Trophoblast cell (in vitro differentiated cells and primary cell): Measurements from ENCODE around the gene CPTP.

Source experiments
- DNase-seq, 2 donors: peaks; one replicate each; pipeline ENCODE4 v3.0.0-alpha.2; 2016
- H2AFZ ChIP-seq: 2 replicates; pipeline ENCODE4 v1.6.1; 2013; ENCODE audit warnings: low read length, moderate library complexity, mild to moderate bottlenecking; ENCODE audit not compliant: insufficient read depth, poor library complexity
- H2AK5ac ChIP-seq: 2 replicates; pipeline ENCODE4 v1.6.1; 2013; ENCODE audit warnings: mild to moderate bottlenecking, low read length
- H2BK120ac ChIP-seq: 2 replicates; pipeline ENCODE4 v1.6.1; 2013; ENCODE audit warnings: low read length, mild to moderate bottlenecking, moderate library complexity; ENCODE audit not compliant: insufficient read depth, poor library complexity
- H2BK12ac ChIP-seq: 2 replicates; pipeline ENCODE4 v1.6.1; 2013; ENCODE audit warnings: mild to moderate bottlenecking, low read length, moderate library complexity
- H2BK5ac ChIP-seq: 2 replicates; pipeline ENCODE4 v1.6.1; 2013; ENCODE audit warnings: low read length, low read depth, moderate library complexity, mild to moderate bottlenecking; ENCODE audit not compliant: poor library complexity
- H3K14ac ChIP-seq: 2 replicates; pipeline ENCODE4 v1.6.1; 2013; ENCODE audit warnings: mild to moderate bottlenecking, low read length
- H3K18ac ChIP-seq: 2 replicates; pipeline ENCODE4 v1.6.1; 2013; ENCODE audit warnings: mild to moderate bottlenecking, low read length
- H3K23ac ChIP-seq: 2 replicates; pipeline ENCODE4 v1.6.1; 2013; ENCODE audit warnings: low read length
- H3K27ac ChIP-seq: 2 replicates; pipeline ENCODE4 v1.5.1; 2013; ENCODE audit warnings: low read depth, mild to moderate bottlenecking, inconsistent platforms, low read length, moderate library complexity
- H3K27me3 ChIP-seq: 2 replicates; pipeline ENCODE4 v1.6.1; 2013; ENCODE audit warnings: inconsistent platforms, mild to moderate bottlenecking, low read length, moderate library complexity; ENCODE audit not compliant: insufficient read depth
- H3K36me3 ChIP-seq, 2 experiments: 1 replicate in 1 of 2; 2 replicates in 1 of 2; pipeline ENCODE4 v1.6.1; 2013; ENCODE audit warnings: low read length in 2 of 2, mild to moderate bottlenecking in 2 of 2, moderate library complexity in 1 of 2; ENCODE audit not compliant: insufficient read depth in 2 of 2, control insufficient read depth in 1 of 2
- H3K4ac ChIP-seq: 2 replicates; pipeline ENCODE4 v1.6.1; 2013; ENCODE audit warnings: low read depth, mild to moderate bottlenecking, low read length, moderate library complexity
- H3K4me1 ChIP-seq, 2 experiments: 1 replicate in 1 of 2; 2 replicates in 1 of 2; pipeline ENCODE4 v1.6.1; 2013; ENCODE audit warnings: low read length in 2 of 2, mild to moderate bottlenecking in 2 of 2, moderate library complexity in 1 of 2; ENCODE audit not compliant: insufficient read depth in 2 of 2, control insufficient read depth in 1 of 2
- H3K4me2 ChIP-seq: 2 replicates; pipeline ENCODE4 v1.6.1; 2013; ENCODE audit warnings: inconsistent platforms, mild to moderate bottlenecking, low read length, moderate library complexity
- H3K4me3 ChIP-seq: 2 replicates; pipeline ENCODE4 v1.5.1; 2013; ENCODE audit warnings: mild to moderate bottlenecking, low read depth, low read length, inconsistent platforms
- H3K79me1 ChIP-seq: one replicate; pipeline ENCODE4 v1.6.1; 2013; ENCODE audit warnings: low read length
- H3K79me2 ChIP-seq: 2 replicates; pipeline ENCODE4 v1.6.1; 2013; ENCODE audit warnings: low read length, mild to moderate bottlenecking; ENCODE audit not compliant: control insufficient read depth, insufficient read depth, poor library complexity
- H3K9ac ChIP-seq: 2 replicates; pipeline ENCODE4 v1.6.1; 2013; ENCODE audit warnings: mild to moderate bottlenecking, low read length
- H3K9me3 ChIP-seq: 2 replicates; pipeline ENCODE4 v1.6.1; 2013; ENCODE audit warnings: low read depth, mild to moderate bottlenecking, control low read depth, inconsistent platforms, low read length; ENCODE audit not compliant: insufficient read depth
- H4K12ac ChIP-seq: 2 replicates; pipeline ENCODE4 v1.6.1; 2013; ENCODE audit warnings: low read depth, mild to moderate bottlenecking, low read length, moderate library complexity
- H4K8ac ChIP-seq: 2 replicates; pipeline ENCODE4 v1.6.1; 2013; ENCODE audit warnings: low read depth, mild to moderate bottlenecking, low read length, moderate library complexity
- H4K91ac ChIP-seq: one replicate; pipeline ENCODE4 v1.6.1; 2013; ENCODE audit warnings: low read depth, mild to moderate bottlenecking, low read length, moderate library complexity
- WGBS: extraction: QIAGEN DNeasy Blood & Tissue Kit; methylation state at CpG from one replicate; pipeline ENCODE4 v1.1.7; 2013; ENCODE audit warnings: missing lambda C conversion rate; ENCODE audit not compliant: insufficient read length, insufficient coverage; ENCODE audit errors: extremely low coverage; 5-methylcytosine and 5-hydroxymethylcytosine counted together

Gene CPTP

DNA sequence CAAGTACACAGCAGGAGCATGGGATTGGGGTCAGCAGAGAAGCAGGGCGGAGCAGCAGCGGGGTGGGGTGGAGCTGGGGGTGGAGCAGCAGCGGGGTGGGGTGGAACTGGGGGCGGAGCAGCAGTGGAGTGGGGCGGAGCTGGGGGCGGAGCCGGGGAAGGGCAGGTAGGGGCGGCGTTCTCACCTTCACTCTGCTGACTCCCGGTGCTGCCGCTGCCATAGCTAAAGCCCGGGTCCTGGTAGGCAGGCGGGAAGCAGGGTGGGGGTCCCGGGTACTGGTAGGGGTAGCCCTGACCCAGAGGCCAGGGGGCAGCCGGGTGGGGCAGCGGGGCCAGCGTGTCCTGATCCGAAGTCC, 13.2 kb downstream of the CPTP start:
- Histone ChIP-seq H3K27me3 (no peaks in the 10 kb centered on the region), H3K14ac (no peak overlapping the region), H4K8ac (no peak overlapping the region), H3K4me1 (no peaks in the 10 kb centered on the region), H2BK120ac (no peak overlapping the region), H3K23ac (no peak overlapping the region), H2BK12ac (no peak overlapping the region), H3K9ac (no peak overlapping the region), H2AK5ac (no peak overlapping the region), H4K12ac (no peak overlapping the region), H3K27ac (no peak overlapping the region), H3K79me1 (no peaks in the 10 kb centered on the region), H3K36me3 (peaks cover 67 to 69% of the 10 kb centered on the region in 2 experiments), H3K18ac (no peak overlapping the region), H2AFZ (no peak overlapping the region), H3K4ac (no peak overlapping the region), H3K79me2 (no peaks in the 10 kb centered on the region), H4K91ac (no peak overlapping the region), H3K9me3 (peaks cover 13% of the 10 kb centered on the region), H2BK5ac (no peak overlapping the region), H3K4me3 (no peak overlapping the region), H3K4me2 (no peak overlapping the region)
- no CpG with 5 or more reads among the region's 18 CpGs for WGBS
- DNase-seq = peak in 1 of 2 donors; percentile 40

DNA sequence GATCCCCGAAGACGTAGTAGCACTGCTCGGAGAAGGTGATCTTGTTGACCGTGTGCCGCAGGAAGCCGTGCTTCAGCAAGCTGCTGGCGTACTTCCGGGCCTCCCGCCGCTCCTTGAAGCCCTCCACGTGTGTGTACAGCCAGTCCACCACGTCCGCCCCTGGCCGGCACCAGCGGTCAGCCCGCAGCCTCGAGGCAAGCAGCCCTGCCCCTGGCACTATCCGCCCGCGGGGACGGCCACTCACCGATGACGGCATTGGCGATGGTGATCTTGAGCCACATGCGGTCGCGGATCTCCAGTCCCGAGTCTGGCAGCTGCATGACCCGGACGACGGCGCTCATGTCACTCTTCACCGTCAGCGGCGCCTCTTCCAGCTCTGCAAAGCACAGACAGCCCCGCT, 13.7 kb downstream of the CPTP start:
- H3K27ac ChIP-seq = no peak overlapping the region
- H3K36me3 ChIP-seq = peaks cover 67 to 69% of the 10 kb centered on the region in 2 experiments

DNA sequence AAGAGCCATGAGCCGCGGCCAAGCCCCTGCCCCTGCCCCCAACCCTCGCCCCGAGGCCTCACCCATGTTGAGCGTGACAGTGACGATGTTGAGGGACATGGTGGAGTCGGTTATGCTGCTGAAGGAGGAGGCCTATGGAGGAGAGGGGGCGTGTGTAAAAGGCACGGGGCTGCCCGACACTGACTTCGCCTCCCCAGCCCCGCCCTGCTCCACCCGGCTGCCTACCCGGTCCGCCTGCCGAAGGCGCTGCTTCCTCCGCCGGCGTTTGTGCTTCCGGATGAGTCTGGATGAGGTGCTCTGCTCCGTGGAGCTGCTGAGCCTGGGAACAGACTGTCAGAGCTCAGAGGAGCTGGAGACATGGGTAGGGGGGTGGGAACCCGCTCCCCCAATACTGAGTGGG, 15.6 kb downstream of the CPTP start:
- Histone ChIP-seq H3K9me3 (peaks cover 13% of the 10 kb centered on the region), H3K27ac (no peak overlapping the region), H3K4me3 (no peak overlapping the region), H2AK5ac (no peak overlapping the region), H3K4ac (no peak overlapping the region), H3K27me3 (no peaks in the 10 kb centered on the region), H4K8ac (no peak overlapping the region), H4K12ac (no peak overlapping the region), H3K79me1 (no peaks in the 10 kb centered on the region), H2BK12ac (no peak overlapping the region), H2BK5ac (no peak overlapping the region), H3K4me2 (no peak overlapping the region), H3K9ac (no peak overlapping the region), H3K18ac (no peak overlapping the region), H2BK120ac (no peak overlapping the region), H3K79me2 (no peaks in the 10 kb centered on the region), H3K23ac (no peak overlapping the region), H3K14ac (no peak overlapping the region), H3K36me3 (peaks cover 64 to 65% of the 10 kb centered on the region in 2 experiments), H3K4me1 (peaks cover 0 to 5% of the 10 kb centered on the region in 2 experiments), H2AFZ (no peak overlapping the region), H4K91ac (no peak overlapping the region)
- no CpG with 5 or more reads among the region's 23 CpGs for WGBS
- no peak for DNase-seq

More for the DNA sequence above, 13.7 kb downstream of the CPTP start:
- Histone ChIP-seq H2BK12ac (no peak overlapping the region), H3K18ac (no peak overlapping the region), H3K4me3 (no peak overlapping the region), H2BK5ac (no peak overlapping the region), H3K4me1 (no peaks in the 10 kb centered on the region), H3K9me3 (peaks cover 13% of the 10 kb centered on the region), H2AK5ac (no peak overlapping the region), H3K79me2 (no peaks in the 10 kb centered on the region), H2BK120ac (no peak overlapping the region), H3K23ac (no peak overlapping the region), H4K91ac (no peak overlapping the region), H4K8ac (no peak overlapping the region), H3K4ac (no peak overlapping the region), H3K27me3 (no peaks in the 10 kb centered on the region), H3K4me2 (no peak overlapping the region), H3K14ac (no peak overlapping the region), H3K79me1 (no peaks in the 10 kb centered on the region), H4K12ac (no peak overlapping the region), H3K9ac (no peak overlapping the region), H2AFZ (no peak overlapping the region)
- DNase-seq = no peak
- WGBS = no CpG with 5 or more reads among the region's 36 CpGs

DNA sequence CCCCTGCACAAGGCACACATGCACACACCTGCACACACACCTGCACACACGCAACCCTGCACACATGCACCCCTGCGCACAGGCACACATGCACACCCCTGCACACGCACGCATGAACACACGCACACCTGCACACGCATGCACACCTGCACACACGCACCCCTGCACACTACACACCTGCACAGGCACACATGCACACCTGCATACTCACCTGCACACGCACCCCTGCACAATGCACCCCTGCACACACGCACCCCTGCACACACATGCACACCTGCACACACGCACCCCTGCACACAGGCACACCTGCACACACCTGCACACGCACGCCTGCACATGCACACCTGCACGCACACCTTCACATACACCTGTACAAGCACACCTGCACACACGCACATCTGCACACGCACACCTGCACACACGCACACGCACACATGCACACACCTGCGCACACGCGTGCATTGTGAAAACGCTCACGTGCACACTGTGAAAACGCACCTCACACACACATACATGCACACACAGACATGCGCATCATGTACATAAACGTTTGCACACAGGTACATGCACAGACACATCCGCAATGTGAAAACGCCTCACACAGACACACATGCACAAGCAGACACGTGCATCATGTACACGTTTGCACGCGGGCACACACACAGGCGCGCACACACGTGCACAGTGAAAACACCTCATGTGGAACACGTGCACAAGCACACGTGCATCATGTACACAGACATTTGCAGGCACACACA, 16.4 kb downstream of the CPTP start:
- Histone ChIP-seq H4K12ac (no peak overlapping the region), H3K79me1 (no peaks in the 10 kb centered on the region), H3K27ac (no peak overlapping the region), H3K4me1 (peaks cover 2 to 9% of the 10 kb centered on the region in 2 experiments), H3K23ac (no peak overlapping the region), H3K36me3 (peaks cover 56 to 58% of the 10 kb centered on the region in 2 experiments), H3K4me3 (peak overlapping the region; percentile 27), H4K8ac (no peak overlapping the region), H2BK120ac (no peak overlapping the region), H3K4me2 (no peak overlapping the region), H2BK5ac (no peak overlapping the region), H3K14ac (no peak overlapping the region), H3K9ac (no peak overlapping the region), H2AFZ (no peak overlapping the region), H3K9me3 (peaks cover 13% of the 10 kb centered on the region), H3K18ac (no peak overlapping the region), H3K79me2 (peaks cover 1% of the 10 kb centered on the region), H2AK5ac (no peak overlapping the region), H2BK12ac (no peak overlapping the region), H3K4ac (no peak overlapping the region), H4K91ac (no peak overlapping the region), H3K27me3 (no peaks in the 10 kb centered on the region)
- no CpG with 5 or more reads among the region's 36 CpGs for WGBS
- DNase-seq = no peak
